Calu3 (cell line): Measurements from ENCODE around the gene DDX17. TPM values are rescaled to one million over a fixed set of nuclear protein-coding genes. Genes with fewer than 3 reads are reported as not detected.

Experiments used
- Bru-seq: library from RNA; stranded (reverse); fragments of 400-500 nt; gene quantifications from one replicate; lab custom pipeline; 2021; lab: Mats Ljungman, UMichigan
- BruChase-seq, 2 experiments: library from RNA; stranded (reverse); fragments of 400-500 nt; gene quantifications; one replicate each; lab custom pipeline; 2021; lab: Mats Ljungman, UMichigan
- BruUV-seq: library from RNA; stranded (reverse); fragments of 400-500 nt; replicated peaks from 2 replicates; lab custom pipeline; 2021; lab: Mats Ljungman, UMichigan
- CTCF ChIA-PET: fragments of 300-600 bp; sonication (Branson Sonifier 250); formaldehyde crosslinking; loops from one replicate; lab custom pipeline; 2022; ENCODE audit warnings: antibody characterized with exemption; lab: Charles Lee
- DNase-seq: peaks from one replicate; pipeline ENCODE4 v3.0.0; 2022
- H3K27ac Mint-ChIP-seq: one replicate; pipeline ENCODE4 v1.8.0; 2022; ENCODE audit warnings: mixed read lengths; ENCODE audit not compliant: unreplicated experiment
- H3K27me3 Mint-ChIP-seq: one replicate; pipeline ENCODE4 v1.8.0; 2022; ENCODE audit warnings: mixed read lengths; ENCODE audit not compliant: unreplicated experiment
- H3K36me3 Mint-ChIP-seq: one replicate; pipeline ENCODE4 v1.8.0; 2022; ENCODE audit warnings: mild to moderate bottlenecking, moderate library complexity, mixed read lengths; ENCODE audit not compliant: insufficient read depth, unreplicated experiment
- H3K4me1 Mint-ChIP-seq: one replicate; pipeline ENCODE4 v1.8.0; 2022; ENCODE audit warnings: mild to moderate bottlenecking, low read depth, mixed read lengths; ENCODE audit not compliant: unreplicated experiment
- H3K4me3 Mint-ChIP-seq: one replicate; pipeline ENCODE4 v1.8.0; 2022; ENCODE audit warnings: mild to moderate bottlenecking, low read depth, moderate library complexity, mixed read lengths; ENCODE audit not compliant: unreplicated experiment
- H3K9me3 Mint-ChIP-seq: one replicate; pipeline ENCODE4 v1.8.0; 2022; ENCODE audit warnings: low read depth, mixed read lengths; ENCODE audit not compliant: unreplicated experiment
- CTCF ChIP-seq: fragments of 200-600 bp; IDR thresholded peaks from one replicate; pipeline ENCODE4 v1.8.0; 2022; ENCODE audit warnings: antibody characterized with exemption; ENCODE audit not compliant: unreplicated experiment
- intact Hi-C: fragments of 100-400 bp; cut with micrococcal nuclease; formaldehyde crosslinking; loops from one replicate; pipeline ENCODE4 v1.10.0; 2022; ENCODE audit not compliant: unreplicated experiment
- long read RNA-seq: library from polyadenylated mRNA; stranded (forward); transcript quantifications from one replicate; pipeline ENCODE4 v2.0.0, GENCODE V29; 2022
- total RNA-seq: library from RNA; stranded (reverse); gene quantifications from 2 replicates; pipeline ENCODE4 v1.2.3, GENCODE V29; 2022

The DDX17 gene
- total RNA-seq: 342 and 344 TPM in 2 replicates
- percentile 99 among the genes with signal in this experiment for Bru-seq, nascent RNA
- BruChase-seq, experiment 1, labeled RNA remaining after a 6-hour chase: percentile 100 among the genes with signal in this experiment
- percentile 100 among the genes with signal in this experiment for BruChase-seq, experiment 2, labeled RNA remaining after a 2-hour chase
- long read RNA-seq, partial matches to known transcripts: 0 of 40 reads
- long read RNA-seq, other reads (novel, unspliced or antisense): 39 of 40 reads

GRCh38 chr22:38506118-38506962, at the start of gene DDX17:
DDX17 (minus strand) TSS chr22:38506311.
- no peak for TF ChIP-seq CTCF
- CTCF ChIA-PET: no interaction called here
- H3K27me3 Mint-ChIP-seq: no peaks in the 10 kb centered on the region
- peak within 1 kb of the TSS; percentile 99 for H3K4me3 Mint-ChIP-seq
- peaks cover 37% of the 10 kb centered on the region for H3K4me1 Mint-ChIP-seq
- no peaks in the 10 kb centered on the region for H3K9me3 Mint-ChIP-seq
- H3K36me3 Mint-ChIP-seq: peaks cover 59% of the 10 kb centered on the region
- TSS peak; percentile 88 for BruUV-seq
- intact Hi-C loops: no loop called here
- peak within 1 kb of the TSS; percentile 100 for H3K27ac Mint-ChIP-seq
- DNase-seq: peak; percentile 85

GRCh38 chr22:38554281-38554680, 48.2 kb upstream of the DDX17 start:
- CTCF ChIA-PET: interaction anchor here (0.6 kb wide), 1 partner anchor 12 kb away, joined by 4 read pairs; no protein-coding TSS in a partner anchor
- Mint-ChIP-seq H3K4me1 (peaks cover 2% of the 10 kb centered on the region), H3K9me3 (no peaks in the 10 kb centered on the region), H3K27me3 (no peaks in the 10 kb centered on the region), H3K36me3 (no peaks in the 10 kb centered on the region), H3K4me3 (no peak overlapping the region), H3K27ac (no peak overlapping the region)
- DNase-seq: no peak
- intact Hi-C loops: no loop called here
- TF ChIP-seq CTCF: no peak
- no TSS peak for BruUV-seq

GRCh38 chr22:38549101-38549894, 43.2 kb upstream of the DDX17 start:
- no peak overlapping the region for H3K4me3 Mint-ChIP-seq
- H3K27me3 Mint-ChIP-seq: no peaks in the 10 kb centered on the region
- H3K36me3 Mint-ChIP-seq: no peaks in the 10 kb centered on the region
- no TSS peak for BruUV-seq
- H3K27ac Mint-ChIP-seq: peak overlapping the region; percentile 25
- H3K4me1 Mint-ChIP-seq: peaks cover 9% of the 10 kb centered on the region
- intact Hi-C loops: no loop called here
- no peak for TF ChIP-seq CTCF
- peaks cover 1% of the 10 kb centered on the region for H3K9me3 Mint-ChIP-seq
- CTCF ChIA-PET: no interaction called here
- DNase-seq: peak; percentile 42

DNA sequence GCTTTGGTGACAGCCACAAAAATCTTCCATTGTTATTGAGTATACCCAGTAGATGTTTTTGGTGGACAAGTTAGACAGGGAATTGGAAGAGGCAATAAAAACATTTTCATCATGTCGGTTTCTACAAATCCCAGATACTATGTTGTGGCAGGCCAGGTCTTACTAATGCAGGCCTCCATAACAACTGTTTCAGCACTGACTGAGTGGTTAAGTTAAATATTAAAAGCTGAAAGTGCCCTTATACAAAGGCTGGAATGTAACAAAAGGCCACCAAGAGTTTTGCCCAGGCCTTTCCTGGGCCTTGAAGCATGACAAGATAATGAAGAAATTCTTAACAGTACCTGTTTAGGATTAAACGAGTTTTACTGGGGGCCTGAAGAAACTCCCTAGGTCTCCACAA, 34.6 kb upstream of the DDX17 start:
- Mint-ChIP-seq H3K9me3 (peaks cover 6% of the 10 kb centered on the region), H3K27ac (no peak overlapping the region), H3K4me3 (no peak overlapping the region), H3K36me3 (no peaks in the 10 kb centered on the region), H3K4me1 (no peaks in the 10 kb centered on the region), H3K27me3 (no peaks in the 10 kb centered on the region)
- BruUV-seq: no TSS peak
- intact Hi-C loops: no loop called here
- CTCF ChIA-PET: interaction anchor here (1.3 kb wide), 1 partner anchor 31 kb away, joined by 4 read pairs; no protein-coding TSS in a partner anchor
- TF ChIP-seq CTCF: no peak
- no peak for DNase-seq
